Esophagus (tissue), 2 donors: ENCODE data around the gene ASIC4. TPM values are rescaled to one million over a fixed set of nuclear protein-coding genes. Genes with fewer than 3 reads are reported as not detected.
A peak's percentile ranks its signal among the peaks of the same experiment; 100 is the strongest.

Experiments used
- H3K27ac ChIP-seq, 2 donors: one replicate each; pipeline ENCODE4 v1.5.1; 2013; ENCODE audit warnings: low read depth in 2 of 2, mild to moderate bottlenecking in 2 of 2, inconsistent platforms in 1 of 2, low read length in 1 of 2, moderate library complexity in 1 of 2
- H3K27me3 ChIP-seq, 2 donors: one replicate each; pipeline ENCODE4 v1.6.1; 2013; ENCODE audit warnings: low read length in 2 of 2, control low read depth in 1 of 2, mild to moderate bottlenecking in 1 of 2; ENCODE audit not compliant: insufficient read depth in 2 of 2, control insufficient read depth in 1 of 2
- H3K36me3 ChIP-seq, 2 donors: one replicate each; pipeline ENCODE4 v1.6.1; 2013; ENCODE audit warnings: low read length in 1 of 2; ENCODE audit not compliant: control insufficient read depth in 2 of 2, insufficient read depth in 2 of 2
- H3K4me1 ChIP-seq, 2 donors: one replicate each; pipeline ENCODE4 v1.6.1; 2013; ENCODE audit warnings: low read length in 1 of 2; ENCODE audit not compliant: control insufficient read depth in 2 of 2, insufficient read depth in 2 of 2
- H3K4me3 ChIP-seq, 2 donors: one replicate each; pipeline ENCODE4 v1.5.1; 2013; ENCODE audit warnings: low read length in 2 of 2, mild to moderate bottlenecking in 2 of 2, low read depth in 1 of 2, moderate library complexity in 1 of 2
- H3K9me3 ChIP-seq, 2 donors: one replicate each; pipeline ENCODE4 v1.6.1; 2013; ENCODE audit warnings: mild to moderate bottlenecking in 2 of 2, low read depth in 1 of 2, low read length in 1 of 2, moderate library complexity in 1 of 2; ENCODE audit not compliant: control insufficient read depth in 2 of 2, insufficient read depth in 1 of 2
- WGBS, 2 donors: extraction: QIAGEN DNeasy Blood & Tissue Kit; methylation state at CpG; one replicate each; pipeline ENCODE4 v1.1.7; 2013; 5-methylcytosine and 5-hydroxymethylcytosine counted together
- polyA plus RNA-seq, 2 donors: library from polyadenylated mRNA; stranded (reverse); fragments of 200-250 nt; gene quantifications; one replicate each; pipeline ENCODE4 v1.2.3, GENCODE V29; 2013
- donor health status: healthy with polysubstance abuse.
- donor health status: Bipolar disorder and iron deficiency.

The ASIC4 gene
- polyA plus RNA-seq, 2 donors: 0.01 to 0.02 TPM

GRCh38 chr2:219538504-219538951, 24.2 kb downstream of the ASIC4 start:
- Histone ChIP-seq H3K4me1 (peaks cover 0 to 8% of the 10 kb centered on the region in 2 donors), H3K27ac (no peak overlapping the region), H3K27me3 (no peaks in the 10 kb centered on the region), H3K9me3 (no peaks in the 10 kb centered on the region), H3K4me3 (no peak overlapping the region), H3K36me3 (peaks cover 0 to 24% of the 10 kb centered on the region in 2 donors)
- WGBS, 2 donors: 60 to 63% methylated on average over 6 of the region's 6 CpGs

- 85 to 88% methylated on average over 32 of the region's 32 CpGs for WGBS, 2 donors
- Histone ChIP-seq H3K27ac (no peak overlapping the region), H3K4me1 (peaks cover 0 to 10% of the 10 kb centered on the region in 2 donors), H3K36me3 (peaks cover 0 to 24% of the 10 kb centered on the region in 2 donors), H3K9me3 (no peaks in the 10 kb centered on the region), H3K27me3 (no peaks in the 10 kb centered on the region), H3K4me3 (no peak overlapping the region)
These were observed 24.9 kb downstream of the ASIC4 start for GRCh38 chr2:219538956-219539788.

- WGBS, 2 donors: 94 to 95% methylated on average over 46 of the region's 46 CpGs
- Histone ChIP-seq H3K27ac (no peak overlapping the region), H3K27me3 (no peaks in the 10 kb centered on the region), H3K36me3 (peaks cover 0 to 24% of the 10 kb centered on the region in 2 donors), H3K4me3 (no peak overlapping the region), H3K9me3 (no peaks in the 10 kb centered on the region), H3K4me1 (peaks cover 0 to 15% of the 10 kb centered on the region in 2 donors)
These were observed 25.8 kb downstream of the ASIC4 start for GRCh38 chr2:219539926-219540678.

DNA sequence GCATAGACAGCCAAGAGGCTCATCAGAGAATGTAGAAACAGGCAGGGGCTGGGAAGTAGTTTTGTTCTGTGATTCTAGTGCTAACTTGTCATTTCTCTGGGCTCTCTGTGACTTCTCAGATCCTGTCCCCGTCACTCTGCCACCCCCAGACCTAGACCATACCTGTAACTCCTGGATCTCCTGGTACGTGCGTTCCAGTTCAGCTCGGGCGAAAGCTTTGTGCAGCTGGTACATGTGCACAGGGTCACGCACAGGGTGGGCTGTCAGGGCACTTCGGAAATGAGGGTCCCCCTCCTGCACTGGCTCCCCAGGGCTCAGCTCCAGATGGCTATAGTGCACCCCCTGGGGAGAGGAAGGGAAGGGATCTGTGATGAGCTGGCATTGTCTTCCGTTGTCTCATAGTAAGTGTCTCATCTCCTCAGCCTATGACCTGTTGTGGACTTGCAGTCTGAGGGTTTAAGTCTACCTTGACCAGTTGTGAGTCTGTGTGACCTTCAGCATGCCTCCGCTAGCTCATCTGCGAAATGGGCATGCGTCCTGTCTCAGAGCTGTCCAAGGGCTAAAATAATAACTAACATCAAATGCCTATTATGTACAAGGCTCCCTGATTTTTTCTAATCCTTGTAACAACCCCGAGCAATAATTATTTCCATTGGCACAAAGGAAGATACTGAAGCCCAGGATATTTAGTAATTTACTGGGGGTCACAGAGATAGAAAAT, 26.7 kb downstream of the ASIC4 start:
- no peak overlapping the region for H3K4me3 ChIP-seq
- no peak overlapping the region for H3K27ac ChIP-seq
- H3K27me3 ChIP-seq: no peaks in the 10 kb centered on the region
- no peaks in the 10 kb centered on the region for H3K9me3 ChIP-seq
- H3K36me3 ChIP-seq: peaks cover 0 to 24% of the 10 kb centered on the region in 2 donors
- 86 to 89% methylated on average over 12 of the region's 12 CpGs for WGBS, 2 donors
- H3K4me1 ChIP-seq: peaks cover 0 to 15% of the 10 kb centered on the region in 2 donors

DNA sequence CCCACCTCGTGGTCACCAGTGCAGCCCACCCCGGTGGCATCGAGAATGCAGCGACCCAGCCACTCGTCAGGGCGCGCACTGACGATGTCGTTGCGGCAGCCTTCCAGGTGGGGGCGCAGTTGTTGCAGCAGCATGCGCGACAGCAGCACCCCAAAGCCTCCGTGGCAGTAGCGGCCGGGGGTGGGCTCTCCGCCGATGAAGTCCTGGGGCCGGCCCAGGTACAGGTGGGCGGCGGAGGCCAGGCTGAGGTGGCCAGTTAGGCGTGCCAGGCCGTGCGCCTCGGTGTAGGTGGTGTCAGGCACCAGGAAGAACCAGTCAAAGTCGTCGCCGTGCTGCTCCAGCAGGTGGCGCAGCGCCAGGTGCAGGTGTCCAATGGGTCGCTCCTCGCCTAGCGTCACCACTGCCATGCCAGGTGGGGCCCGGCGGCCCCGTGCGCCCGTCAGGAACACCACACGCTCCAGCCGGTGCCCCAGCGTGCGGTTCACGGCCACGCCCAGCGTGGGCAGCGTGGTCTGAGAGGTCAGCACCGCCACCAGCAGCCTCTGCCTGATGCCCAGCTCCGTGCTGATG, 27.4 kb downstream of the ASIC4 start:
- no peaks in the 10 kb centered on the region for H3K9me3 ChIP-seq
- 13 to 17% methylated on average over 44 to 48 of the region's 48 CpGs for WGBS, 2 donors
- peak overlapping the region; percentile 17 to 41 for H3K4me3 ChIP-seq
- H3K36me3 ChIP-seq: peaks cover 0 to 24% of the 10 kb centered on the region in 2 donors
- peak overlapping the region in 1 of 2 donors; percentile 1 for H3K27ac ChIP-seq
- H3K4me1 ChIP-seq: peaks cover 0 to 15% of the 10 kb centered on the region in 2 donors
- H3K27me3 ChIP-seq: no peaks in the 10 kb centered on the region

DNA sequence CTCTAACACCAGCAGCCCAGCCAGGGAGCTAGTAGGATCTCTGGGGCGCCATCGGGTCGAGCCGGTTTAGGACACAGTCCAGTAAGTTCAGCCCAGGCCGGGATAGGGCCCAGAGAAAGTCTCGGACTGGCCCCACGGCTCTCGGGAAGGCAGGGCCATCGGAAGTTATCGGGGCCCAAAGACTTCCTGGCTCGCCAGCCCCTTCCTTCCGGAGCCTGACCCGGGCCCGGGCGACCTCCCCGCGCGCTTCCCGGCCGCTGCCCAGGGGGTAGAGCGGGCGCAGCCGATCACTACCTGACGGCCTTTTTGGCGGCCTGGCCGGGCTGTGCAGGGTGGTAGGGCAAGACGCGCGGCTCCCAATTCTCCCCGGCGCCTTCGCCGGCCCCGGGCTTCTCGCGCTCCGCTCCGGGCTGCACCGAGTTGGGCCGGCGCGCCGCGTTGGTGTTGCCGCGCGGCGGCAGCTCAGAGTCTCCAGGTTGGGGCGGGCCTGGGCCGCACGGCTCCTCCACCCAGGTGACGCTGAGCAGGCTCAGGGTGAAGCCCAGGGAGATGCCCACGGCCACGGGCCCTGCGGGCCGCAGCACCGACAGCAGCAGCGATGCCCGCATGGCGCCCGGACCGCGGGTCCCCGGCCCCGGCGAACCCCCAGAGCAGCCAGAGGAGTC, 28.8 kb downstream of the ASIC4 start:
- Histone ChIP-seq H3K27me3 (no peaks in the 10 kb centered on the region), H3K27ac (peak overlapping the region; percentile 88 to 92), H3K36me3 (peaks cover 0 to 24% of the 10 kb centered on the region in 2 donors), H3K9me3 (no peaks in the 10 kb centered on the region), H3K4me3 (peak overlapping the region; percentile 66 to 70), H3K4me1 (peaks cover 0 to 15% of the 10 kb centered on the region in 2 donors)
- WGBS, 2 donors: 0 to 1% methylated on average over 61 to 66 of the region's 66 CpGs

DNA sequence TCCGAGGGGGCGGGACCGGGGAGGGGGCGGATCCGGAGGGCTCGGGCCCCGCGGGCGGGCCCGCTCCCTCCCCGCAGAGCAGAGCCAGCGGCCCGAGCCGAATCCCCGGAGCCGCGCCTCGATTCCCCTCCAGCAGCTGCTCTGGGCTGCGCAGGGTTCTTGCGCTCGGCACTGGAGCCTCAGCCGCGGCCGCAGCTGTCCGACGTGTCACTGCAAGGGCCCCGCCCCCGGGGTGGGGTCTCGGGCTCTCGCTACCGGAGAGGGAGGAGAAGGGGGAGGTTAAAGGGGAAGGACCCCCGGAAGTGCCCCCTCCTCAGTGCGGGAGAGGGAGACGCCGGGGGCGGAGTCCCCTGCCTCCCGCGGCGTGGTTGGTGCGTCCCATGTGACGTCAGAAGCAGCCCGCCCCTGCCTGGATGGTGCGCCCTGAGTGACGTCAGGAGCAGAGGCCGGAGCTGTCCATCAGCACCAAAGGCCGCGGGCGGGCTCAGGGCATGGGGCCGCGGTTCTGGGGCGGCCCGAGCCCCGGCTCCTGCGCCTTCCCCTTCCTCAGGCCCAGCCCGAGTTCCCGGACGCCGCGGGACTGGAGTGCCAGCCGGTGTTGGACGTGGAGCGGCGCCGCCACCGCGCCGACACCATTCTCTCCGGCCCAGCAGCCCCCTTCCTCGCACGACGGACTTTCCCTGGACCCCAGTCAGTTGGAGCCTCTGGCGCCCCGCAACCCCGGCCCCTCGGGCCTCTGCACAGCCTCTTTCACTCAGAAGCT, 29.5 kb downstream of the ASIC4 start, which contains the start of the genes CHPF and TMEM198:
CHPF (minus strand) TSS at position 214 of the 763 bp plus-strand sequence. CDS start 271 bp downstream, outside the sequence.
TMEM198 (plus strand) TSS at position 433 of the 763 bp plus-strand sequence. CDS start 700 bp downstream, outside the sequence.
- WGBS, 2 donors: 1% methylated on average over 66 to 75 of the region's 75 CpGs
- Histone ChIP-seq H3K27me3 (no peaks in the 10 kb centered on the region), H3K4me3 (peak within 1 kb of the TSS; percentile 66 to 70), H3K9me3 (no peaks in the 10 kb centered on the region), H3K36me3 (peaks cover 0 to 22% of the 10 kb centered on the region in 2 donors), H3K27ac (peak within 1 kb of the TSS; percentile 88 to 92), H3K4me1 (peaks cover 0 to 15% of the 10 kb centered on the region in 2 donors)

DNA sequence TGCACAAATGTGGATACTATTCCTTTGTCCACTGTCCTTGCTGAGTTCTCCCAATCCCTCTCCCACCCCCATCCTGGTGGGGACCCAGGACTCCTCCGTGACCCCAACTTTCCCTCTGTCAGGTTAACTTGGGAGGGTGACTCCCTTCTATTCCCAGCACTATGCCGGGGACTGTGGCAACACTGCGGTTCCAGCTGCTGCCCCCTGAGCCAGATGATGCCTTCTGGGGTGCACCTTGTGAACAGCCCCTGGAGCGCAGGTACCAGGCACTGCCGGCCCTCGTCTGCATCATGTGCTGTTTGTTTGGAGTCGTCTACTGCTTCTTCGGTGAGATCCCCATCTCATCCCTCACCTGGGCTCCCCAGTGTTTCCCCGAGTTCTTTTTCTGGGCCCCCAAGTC, 30.3 kb downstream of the ASIC4 start:
- Histone ChIP-seq H3K27ac (no peak overlapping the region), H3K27me3 (no peaks in the 10 kb centered on the region)
- 42 to 53% methylated on average over 9 of the region's 9 CpGs for WGBS, 2 donors

More for the DNA sequence above, 30.3 kb downstream of the ASIC4 start:
- peaks cover 0 to 15% of the 10 kb centered on the region in 2 donors for H3K4me1 ChIP-seq
- H3K36me3 ChIP-seq: peaks cover 0 to 14% of the 10 kb centered on the region in 2 donors
- peak overlapping the region in 1 of 2 donors; percentile 25 for H3K4me3 ChIP-seq
- H3K9me3 ChIP-seq: no peaks in the 10 kb centered on the region
